ENCODE data around the gene ACO2.

- TF ChIP-seq, protein P1, sequence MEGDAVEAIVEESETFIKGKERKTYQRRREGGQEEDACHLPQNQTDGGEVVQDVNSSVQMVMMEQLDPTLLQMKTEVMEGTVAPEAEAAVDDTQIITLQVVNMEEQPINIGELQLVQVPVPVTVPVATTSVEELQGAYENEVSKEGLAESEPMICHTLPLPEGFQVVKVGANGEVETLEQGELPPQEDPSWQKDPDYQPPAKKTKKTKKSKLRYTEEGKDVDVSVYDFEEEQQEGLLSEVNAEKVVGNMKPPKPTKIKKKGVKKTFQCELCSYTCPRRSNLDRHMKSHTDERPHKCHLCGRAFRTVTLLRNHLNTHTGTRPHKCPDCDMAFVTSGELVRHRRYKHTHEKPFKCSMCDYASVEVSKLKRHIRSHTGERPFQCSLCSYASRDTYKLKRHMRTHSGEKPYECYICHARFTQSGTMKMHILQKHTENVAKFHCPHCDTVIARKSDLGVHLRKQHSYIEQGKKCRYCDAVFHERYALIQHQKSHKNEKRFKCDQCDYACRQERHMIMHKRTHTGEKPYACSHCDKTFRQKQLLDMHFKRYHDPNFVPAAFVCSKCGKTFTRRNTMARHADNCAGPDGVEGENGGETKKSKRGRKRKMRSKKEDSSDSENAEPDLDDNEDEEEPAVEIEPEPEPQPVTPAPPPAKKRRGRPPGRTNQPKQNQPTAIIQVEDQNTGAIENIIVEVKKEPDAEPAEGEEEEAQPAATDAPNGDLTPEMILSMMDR (IDR thresholded peaks at IDR 0.05), result no peak
- no peak for TF ChIP-seq POLR2A (IDR thresholded peaks at IDR 0.05)
- TF ChIP-seq EP300 (IDR thresholded peaks at IDR 0.05), result no peak
Measured at GRCh38 chr22:41522813-41523212, 53.9 kb downstream of the ACO2 start.

Measured in tibial nerve (tissue), 4 donors.